Measurements from ENCODE around the gene TLE3. TPM values are rescaled to one million over a fixed set of nuclear protein-coding genes. Genes with fewer than 3 reads are reported as not detected.

Gene TLE3
- total and polyA plus RNA-seq, 9 donors: 17.5 to 70.8 (median 58.9) TPM

- H3K36me3 ChIP-seq: no peaks in the 10 kb centered on the region
- intact Hi-C loops (cut with DNase I): no loop called here
Observed at GRCh38 chr15:70084461-70084860, 13.3 kb downstream of the TLE3 start.

GRCh38 chr15:70083946-70084345 is 13.8 kb downstream of the TLE3 start:
- TF ChIP-seq POLR2A (IDR thresholded peaks at IDR 0.05) (no peak), EP300 (IDR thresholded peaks at IDR 0.05) (no peak), CTCF (IDR thresholded peaks at IDR 0.05) (no peak)
- WGBS, 3 donors: 94 to 100% (median 95%) methylated on average over 1 of the region's 1 CpG
- H3K4me3 ChIP-seq: no peak overlapping the region
- intact Hi-C loops (cut with DNase I): no loop called here
- H3K9me3 ChIP-seq: no peaks in the 10 kb centered on the region
- H3K27ac ChIP-seq: no peak overlapping the region
- no peak for DNase-seq
- H3K36me3 ChIP-seq: no peaks in the 10 kb centered on the region
- no peaks in the 10 kb centered on the region for H3K27me3 ChIP-seq
- H3K4me1 ChIP-seq (ENCODE audit: insufficient read depth): peaks cover 10% of the 10 kb centered on the region

More at GRCh38 chr15:70084461-70084860, 13.3 kb downstream of the TLE3 start:
- peaks cover 6% of the 10 kb centered on the region for H3K4me1 ChIP-seq (ENCODE audit: insufficient read depth)
- H3K4me3 ChIP-seq: no peak overlapping the region
- no peak overlapping the region for H3K27ac ChIP-seq
- TF ChIP-seq EP300 (IDR thresholded peaks at IDR 0.05) (no peak), CTCF (IDR thresholded peaks at IDR 0.05) (no peak), POLR2A (IDR thresholded peaks at IDR 0.05) (no peak)
- no peaks in the 10 kb centered on the region for H3K9me3 ChIP-seq
- no peak for DNase-seq
- WGBS, 3 donors: 92 to 96% (median 94%) methylated on average over 6 of the region's 6 CpGs
- H3K27me3 ChIP-seq: no peaks in the 10 kb centered on the region

- Histone ChIP-seq H3K36me3 (no peaks in the 10 kb centered on the region), H3K27me3 (no peaks in the 10 kb centered on the region), H3K27ac (no peak overlapping the region), H3K4me1 (ENCODE audit: insufficient read depth) (peaks cover 13% of the 10 kb centered on the region), H3K9me3 (no peaks in the 10 kb centered on the region), H3K4me3 (no peak overlapping the region)
- no peak for DNase-seq
- WGBS, 3 donors: 78 to 93% (median 88%) methylated on average over 1 of the region's 1 CpG
- TF ChIP-seq CTCF (IDR thresholded peaks at IDR 0.05) (no peak), POLR2A (IDR thresholded peaks at IDR 0.05) (no peak), EP300 (IDR thresholded peaks at IDR 0.05) (no peak)
- intact Hi-C loops (cut with DNase I): no loop called here
Observed at GRCh38 chr15:70083418-70083817, 14.3 kb downstream of the TLE3 start.

- Histone ChIP-seq H3K4me1 (ENCODE audit: insufficient read depth) (peaks cover 16% of the 10 kb centered on the region), H3K9me3 (no peaks in the 10 kb centered on the region), H3K4me3 (no peak overlapping the region), H3K27me3 (no peaks in the 10 kb centered on the region), H3K36me3 (no peaks in the 10 kb centered on the region), H3K27ac (no peak overlapping the region)
- intact Hi-C loops (cut with DNase I): no loop called here
- no peak for DNase-seq
- 87 to 88% (median 88%) methylated on average over 12 of the region's 12 CpGs for WGBS, 3 donors
- TF ChIP-seq POLR2A (IDR thresholded peaks at IDR 0.05) (no peak), EP300 (IDR thresholded peaks at IDR 0.05) (no peak), CTCF (IDR thresholded peaks at IDR 0.05) (no peak)
Observed at GRCh38 chr15:70082281-70082900, 15.3 kb downstream of the TLE3 start.
